IPS DF 4.7 (cell line): ENCODE results near the gene EXOC6B.

Source experiments
- DNase-seq: peaks from one replicate; pipeline ENCODE4 v3.0.0-alpha.2; 2013; ENCODE audit warnings: low spot score; ENCODE audit errors: extremely low read depth

The EXOC6B gene

GRCh38 chr2:72825257-72826155 is at the start of gene EXOC6B:
Gene EXOC6B (minus strand): TSS chr2:72826033.
- peak; percentile 85 for DNase-seq

DNA sequence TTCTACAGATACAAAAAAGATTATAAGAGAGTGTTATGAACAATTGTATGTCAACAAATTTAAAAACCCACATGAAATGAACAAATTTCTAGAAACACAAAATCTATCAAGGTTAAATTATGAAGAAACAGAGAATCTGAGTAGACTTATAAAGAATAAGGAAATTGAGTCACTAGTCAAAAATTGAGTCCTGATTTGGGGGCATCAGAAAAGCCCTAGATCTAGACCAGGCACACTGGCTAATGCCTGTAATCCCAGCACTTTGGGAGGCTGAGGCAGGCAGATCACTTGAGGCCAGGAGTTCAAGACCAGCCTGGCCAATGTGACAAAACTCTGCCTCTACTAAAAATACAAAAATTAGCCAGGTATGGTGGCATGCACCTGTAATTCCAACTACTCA is 46.0 kb upstream of the EXOC6B start:
- no peak for DNase-seq

DNA sequence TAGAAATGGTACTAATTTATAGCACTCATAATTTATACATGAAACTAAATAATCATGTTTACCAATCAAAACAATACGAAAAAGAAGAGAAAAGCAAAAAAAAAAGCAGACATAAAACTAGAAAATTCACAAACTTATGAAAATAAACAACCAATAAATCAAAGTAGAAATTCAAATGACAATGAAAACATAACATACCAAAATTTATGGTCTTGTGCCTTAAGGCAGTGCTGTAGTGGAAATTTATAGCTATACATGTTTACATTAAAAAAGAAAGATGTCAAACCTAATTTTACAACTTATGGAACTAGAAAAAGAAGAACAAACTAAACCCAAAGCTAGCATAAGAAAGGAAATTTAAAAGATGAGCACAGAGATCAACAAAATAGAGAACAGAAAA is 45.2 kb upstream of the EXOC6B start:
- no peak for DNase-seq

- no peak for DNase-seq
Observed at GRCh38 chr2:72864500-72864899, 38.7 kb upstream of the EXOC6B start.

DNA sequence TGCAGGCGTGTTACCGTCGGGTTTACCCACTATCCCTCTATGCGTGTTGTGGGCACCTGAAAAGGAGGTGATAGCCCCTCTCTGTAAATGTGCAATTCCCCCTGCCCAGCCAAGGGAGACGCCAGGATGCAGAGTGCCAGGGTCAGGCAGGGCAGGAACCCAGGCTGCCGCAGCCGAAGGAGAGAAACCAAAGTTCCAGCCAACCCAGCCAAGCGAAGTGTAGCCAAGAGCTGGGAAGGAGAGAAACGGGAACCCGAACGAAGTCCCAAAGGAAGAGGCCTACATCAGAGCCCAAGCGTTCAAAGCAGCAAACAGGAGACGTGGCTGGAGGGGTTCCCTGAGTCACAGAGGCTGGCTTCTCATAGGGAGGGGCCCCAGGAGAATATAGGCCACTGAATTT is 37.2 kb upstream of the EXOC6B start:
- DNase-seq = no peak

DNA sequence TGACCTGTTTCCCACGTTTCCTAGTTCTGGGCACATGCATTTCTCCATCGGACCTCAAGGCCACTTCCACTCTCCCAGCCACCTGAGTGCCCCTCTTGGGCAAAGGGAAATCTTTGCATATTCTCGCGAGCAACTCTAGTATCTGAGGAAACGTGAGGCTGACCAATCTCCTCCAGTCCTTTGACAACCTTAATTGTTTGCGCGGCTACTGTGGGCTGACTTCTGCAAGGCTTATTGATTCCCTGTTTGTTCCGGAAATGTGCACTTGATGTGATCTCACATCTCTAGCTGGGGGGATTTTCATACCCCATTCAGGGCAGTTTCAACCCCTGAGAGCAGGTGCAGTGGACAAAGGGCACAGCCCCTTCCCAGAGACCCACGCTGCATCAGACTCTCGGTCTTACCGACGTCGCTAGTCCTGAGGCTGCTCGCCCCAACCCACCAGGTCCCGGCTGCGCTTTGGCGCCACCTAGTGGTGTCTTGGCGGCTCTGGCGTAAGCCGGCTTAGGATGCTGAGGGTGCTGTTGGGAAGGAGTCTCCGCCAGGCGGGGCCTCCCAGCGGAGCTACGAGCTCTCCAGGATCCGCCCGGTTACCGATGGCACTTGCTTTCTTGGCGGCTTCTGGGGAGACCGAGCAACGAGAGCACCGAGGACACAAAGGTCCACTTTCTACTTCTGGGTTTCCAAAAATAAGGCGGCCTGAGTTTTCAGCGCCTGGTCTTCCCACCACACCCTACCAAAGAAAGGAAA is 36.6 kb upstream of the EXOC6B start:
- DNase-seq = peak; percentile 92

DNA sequence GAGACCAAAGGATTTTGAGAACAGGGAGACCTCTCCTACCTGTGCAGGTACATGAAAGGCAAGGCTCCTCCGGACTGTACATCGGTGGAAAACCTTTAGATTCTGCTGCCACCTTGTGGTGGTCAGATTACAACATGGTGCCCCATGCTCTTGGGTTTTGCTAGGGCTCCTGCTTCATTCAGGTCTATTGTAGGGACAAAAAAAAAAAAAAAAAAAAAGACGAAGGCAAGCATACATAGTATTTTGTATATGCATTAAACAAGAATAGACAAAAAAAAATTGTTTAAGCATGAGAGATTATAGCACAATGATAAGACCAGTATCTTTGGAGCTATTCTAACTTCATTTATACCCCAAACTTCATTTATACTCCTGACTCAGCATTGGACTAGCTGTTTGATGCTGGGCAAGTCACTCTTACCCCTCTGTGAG is 34.0 kb upstream of the EXOC6B start:
- DNase-seq = no peak

GRCh38 chr2:72851333-72851732 is 25.5 kb upstream of the EXOC6B start:
- DNase-seq = no peak

DNA sequence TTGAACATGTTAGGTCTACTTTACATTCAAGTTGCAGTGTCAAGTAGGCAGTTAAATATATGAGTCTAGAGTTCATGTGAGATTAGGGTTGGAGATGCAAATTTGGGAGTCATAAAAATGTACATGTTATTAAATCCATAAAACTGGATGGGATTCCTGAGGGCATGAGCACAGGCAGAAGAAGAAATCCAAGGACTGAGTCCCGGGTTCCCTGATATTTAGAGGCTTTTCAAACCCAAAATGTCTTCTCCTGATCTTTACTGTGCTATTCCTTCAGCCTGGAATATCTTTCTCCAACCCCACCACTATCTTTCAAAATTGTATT is 23.3 kb upstream of the EXOC6B start:
- no peak for DNase-seq

GRCh38 chr2:72848436-72849137 is 22.8 kb upstream of the EXOC6B start:
- no peak for DNase-seq

DNA sequence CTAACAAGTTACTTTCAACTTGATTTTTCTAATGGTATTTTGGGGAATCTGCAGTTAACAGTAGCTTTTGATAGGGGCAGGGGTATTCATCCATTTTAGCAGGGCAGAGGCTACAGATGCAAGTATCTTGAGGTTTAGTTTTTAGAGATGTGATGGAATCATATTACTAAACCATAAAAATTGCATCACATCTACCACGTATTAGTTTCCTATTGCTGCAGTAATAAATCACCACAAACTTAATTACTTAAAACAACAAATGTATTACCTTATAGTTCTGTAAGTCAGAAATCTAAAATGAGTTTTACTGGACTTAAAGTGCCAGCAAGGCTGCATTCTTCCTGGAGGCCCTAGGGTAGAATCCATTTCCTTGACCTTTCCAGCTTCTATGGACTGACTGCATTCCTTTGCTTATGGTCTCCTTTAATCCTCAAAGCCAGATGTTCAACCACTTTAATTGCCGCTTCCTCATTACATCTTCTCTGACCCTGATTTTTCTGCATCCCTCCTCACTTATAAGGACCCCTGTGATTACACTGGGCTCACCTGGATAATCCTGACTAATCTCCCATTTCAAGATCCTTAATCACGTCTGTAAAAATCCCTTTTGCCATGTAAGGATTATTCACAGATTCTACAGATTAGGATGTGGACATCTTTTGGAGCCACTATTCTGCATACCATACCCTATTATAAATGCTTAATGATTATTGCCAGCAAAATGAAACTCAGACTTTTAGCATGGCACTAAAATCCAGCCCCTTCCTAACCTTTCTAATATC is 21.9 kb upstream of the EXOC6B start:
- DNase-seq = no peak

DNA sequence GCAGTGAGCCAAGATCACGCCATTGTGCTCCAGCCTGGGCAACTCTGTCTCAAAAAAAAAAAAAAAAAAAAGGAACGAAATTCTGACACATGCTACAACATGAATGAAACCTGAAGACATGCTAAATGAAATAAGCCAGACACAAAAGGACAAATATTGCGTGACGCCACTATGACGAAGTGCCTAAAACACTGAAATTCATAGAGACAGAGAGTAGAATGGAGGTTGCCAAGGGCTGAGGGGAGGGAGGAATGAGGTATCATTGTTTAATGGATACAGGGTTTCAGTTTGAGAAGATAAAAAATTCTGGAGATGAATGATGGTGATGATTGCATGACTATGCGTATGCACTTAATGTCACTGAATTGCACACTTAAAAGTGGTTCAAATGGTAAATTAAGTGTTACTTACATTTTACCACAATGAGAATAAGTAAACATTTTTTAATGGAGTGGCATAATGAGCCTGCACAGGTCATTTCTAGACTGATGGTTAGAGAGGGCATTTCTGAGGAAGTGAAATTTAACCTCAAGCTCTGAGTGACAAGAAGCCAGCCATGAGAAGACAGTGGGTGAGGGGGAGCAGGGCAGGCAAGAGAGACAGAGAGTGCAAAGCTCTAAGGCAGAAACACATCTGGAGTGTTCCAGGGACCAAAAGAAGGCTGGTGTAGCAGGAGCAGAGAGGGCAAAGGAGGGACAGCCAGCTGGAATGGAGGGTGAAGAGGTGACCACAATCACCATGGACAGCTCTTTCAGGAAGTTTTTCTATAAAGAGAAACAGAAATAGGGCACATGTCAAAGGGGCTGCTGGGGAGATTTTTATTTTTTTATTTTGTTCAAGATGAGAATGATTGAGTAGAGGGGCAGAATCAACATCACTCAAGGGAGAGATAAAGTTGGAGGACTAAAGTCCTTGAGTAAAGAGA is 20.6 kb upstream of the EXOC6B start:
- DNase-seq = no peak

DNA sequence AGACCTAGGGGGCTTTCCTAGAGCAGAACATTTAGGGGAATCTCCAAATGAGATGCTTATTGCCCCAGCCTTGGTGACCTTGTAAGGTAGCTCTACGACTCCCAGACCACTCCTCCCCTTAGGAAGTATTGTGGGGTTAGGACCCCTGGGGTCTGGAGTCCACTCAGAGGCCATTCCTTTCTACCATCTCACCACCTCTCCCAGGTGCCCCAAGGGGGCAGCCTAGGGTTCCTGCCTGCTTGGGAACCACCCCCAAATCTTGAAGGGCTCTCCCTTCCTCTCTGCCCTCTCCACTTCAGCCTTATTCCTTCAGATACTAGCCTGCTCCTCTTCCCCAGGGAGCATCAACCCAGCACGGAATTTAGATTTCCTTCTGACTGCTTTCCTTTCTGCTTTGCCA is 17.5 kb upstream of the EXOC6B start:
- no peak for DNase-seq

DNA sequence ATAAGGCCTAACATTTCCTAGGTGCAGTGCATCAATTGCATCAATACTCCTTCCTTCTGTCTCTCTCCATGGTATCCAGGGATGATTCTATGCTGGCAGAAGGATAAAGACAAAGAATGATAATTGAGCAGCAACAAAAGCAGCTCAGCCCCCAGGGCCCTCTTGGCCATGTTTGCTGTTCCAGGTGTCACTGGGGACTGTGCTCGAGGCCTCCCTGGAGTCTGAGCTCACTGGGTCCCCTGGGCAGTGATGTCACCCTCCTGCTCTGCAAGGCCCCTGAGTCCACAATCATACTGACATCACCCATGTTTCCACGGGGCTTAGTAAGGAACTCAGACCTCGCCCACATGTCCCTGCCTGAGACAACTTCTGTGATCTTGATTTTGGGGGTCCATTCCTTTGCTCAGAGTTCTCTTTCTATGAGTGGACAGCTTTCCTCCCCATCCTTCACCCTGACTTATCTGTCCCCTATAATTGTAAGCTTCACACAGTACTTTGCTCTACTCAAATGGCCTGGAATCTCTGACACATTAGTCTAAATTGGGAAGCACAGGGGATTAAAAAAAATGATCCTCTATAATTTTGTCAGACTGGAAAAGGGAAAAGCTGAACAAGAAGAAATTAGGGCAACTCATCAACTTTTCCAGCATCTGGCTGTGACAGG is 15.8 kb upstream of the EXOC6B start:
- no peak for DNase-seq

- no peak for DNase-seq
Observed at GRCh38 chr2:72840066-72840465, 14.2 kb upstream of the EXOC6B start.

- DNase-seq = no peak
Observed at GRCh38 chr2:72837171-72837570, 11.3 kb upstream of the EXOC6B start.

GRCh38 chr2:72835403-72835802 is 9.6 kb upstream of the EXOC6B start:
- no peak for DNase-seq

DNA sequence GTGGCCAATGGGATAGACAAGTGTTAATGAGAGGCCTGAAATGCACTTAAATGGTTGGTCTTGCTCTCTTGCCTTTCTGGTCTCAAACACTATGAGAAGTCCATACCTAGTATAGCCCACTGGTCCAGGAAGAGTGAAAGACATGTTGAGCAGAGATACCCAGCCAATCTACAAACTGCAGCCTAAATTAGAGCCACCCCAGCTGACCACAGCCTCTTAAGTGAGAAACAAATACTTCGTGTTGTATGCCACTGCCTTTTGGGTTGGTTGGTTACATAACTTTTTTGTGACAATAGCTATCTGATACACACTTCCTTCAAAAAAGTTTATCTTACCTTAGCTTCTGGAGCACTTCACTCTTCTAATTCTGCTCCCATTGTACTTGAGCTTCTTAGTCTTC is 8.8 kb upstream of the EXOC6B start:
- no peak for DNase-seq

- DNase-seq = no peak
Observed at GRCh38 chr2:72833084-72833714, 7.4 kb upstream of the EXOC6B start.
